LoVo (cell line): Measurements from ENCODE around the gene DCTN2.
"Not testable (repeated sequence)": the region's sequence is repeated elsewhere in the genome, so short reads cannot be mapped to it uniquely, and the experiment has no call there.

Source experiments
- DNase-seq: peaks from one replicate; pipeline ENCODE4 v3.0.0-alpha.2; 2016; ENCODE audit warnings: low spot score

DCTN2 gene

DNA sequence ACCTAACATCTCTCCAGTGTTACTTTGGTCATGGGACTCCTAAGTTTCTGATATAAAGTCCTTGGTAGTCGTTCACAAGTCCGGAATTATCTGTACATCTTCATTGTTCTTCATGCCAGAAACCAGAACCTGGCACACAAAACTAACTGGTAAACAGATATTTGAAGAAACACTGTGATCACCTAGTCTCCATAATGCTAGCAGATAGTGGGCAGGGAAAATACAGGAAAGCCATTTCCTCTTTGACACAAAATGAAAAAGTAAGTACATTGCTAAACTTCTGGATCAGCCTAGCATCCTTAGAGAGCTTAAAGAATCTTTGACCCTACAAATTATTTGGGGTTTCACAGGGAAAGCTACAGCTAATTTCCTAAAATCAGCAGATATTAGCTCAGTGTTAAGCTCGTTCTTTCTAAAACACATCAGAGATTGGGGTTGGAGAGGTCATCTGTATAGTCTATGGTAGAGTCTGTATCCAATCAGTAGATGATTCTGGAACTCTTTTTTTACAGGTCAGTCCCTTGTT is 31.5 kb downstream of the DCTN2 start:
- no peak for DNase-seq

DNA sequence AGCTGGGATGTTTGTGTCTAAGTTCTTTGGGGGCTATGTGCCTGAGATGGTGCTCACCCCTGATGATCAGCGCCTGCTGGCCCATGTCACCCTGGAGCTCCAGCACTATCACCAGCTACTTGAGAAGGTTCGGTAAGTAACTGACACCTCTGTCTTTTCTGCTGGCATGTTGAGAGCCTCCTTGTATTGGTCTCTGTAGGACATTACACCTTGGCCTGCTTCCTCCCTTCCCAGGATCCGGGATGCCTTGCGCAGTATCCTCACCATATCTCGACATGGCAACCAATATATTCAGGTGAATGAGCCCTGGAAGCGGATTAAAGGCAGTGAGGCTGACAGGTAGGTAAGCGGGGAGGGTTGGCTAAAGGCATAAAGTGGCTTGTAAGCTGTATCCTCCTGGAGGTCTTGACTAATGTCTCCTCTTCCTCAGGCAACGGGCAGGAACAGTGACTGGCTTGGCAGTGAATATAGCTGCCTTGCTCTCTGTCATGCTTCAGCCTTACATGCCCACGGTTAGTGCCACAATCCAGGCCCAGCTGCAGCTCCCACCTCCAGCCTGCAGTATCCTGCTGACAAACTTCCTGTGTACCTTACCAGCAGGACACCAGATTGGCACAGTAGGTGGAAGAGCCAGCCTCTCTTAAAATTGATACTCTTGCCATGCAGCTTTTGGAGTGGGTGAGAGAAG is 32.1 kb downstream of the DCTN2 start:
- DNase-seq, result no peak

DNA sequence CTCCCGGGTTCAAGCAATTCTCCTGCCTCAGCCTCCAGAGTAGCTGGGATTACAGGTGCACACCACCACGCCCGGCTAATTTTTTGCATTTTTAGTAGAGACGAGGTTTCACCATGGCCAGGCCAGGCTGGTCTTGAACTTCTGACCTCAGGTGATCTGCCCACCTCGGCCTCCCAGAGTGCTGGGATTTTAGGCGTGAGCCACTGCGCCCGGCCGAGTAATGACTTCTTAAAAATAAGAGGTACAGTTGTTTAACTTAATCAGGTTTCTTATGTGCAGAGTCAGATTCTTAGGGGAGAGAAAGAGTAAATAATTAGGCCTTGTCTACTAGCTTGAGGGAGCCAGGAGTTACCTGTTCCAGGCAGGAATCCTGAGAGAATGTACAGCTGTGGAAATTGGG is 32.7 kb downstream of the DCTN2 start:
- DNase-seq, result not testable (repeated sequence)

DNA sequence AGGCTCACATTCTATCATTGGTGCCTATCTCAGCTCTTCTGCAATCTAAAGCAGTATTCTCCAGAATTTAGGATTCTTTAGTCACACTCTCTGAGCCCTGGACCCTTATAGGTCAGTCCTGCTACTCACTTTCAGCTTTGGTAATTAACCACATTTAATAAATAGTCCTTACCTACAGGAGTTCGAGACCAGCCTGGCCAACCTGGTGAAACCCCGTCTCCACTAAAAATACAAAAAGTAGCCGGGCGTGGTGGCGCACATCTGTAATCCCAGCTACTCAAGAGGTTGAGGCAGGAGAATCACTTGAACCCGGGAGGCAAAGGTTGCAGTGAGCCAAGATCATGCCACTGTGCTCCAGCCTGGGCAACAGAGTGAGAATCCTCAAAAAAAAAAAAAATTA is 33.3 kb downstream of the DCTN2 start:
- DNase-seq, result not testable (repeated sequence)

DNA sequence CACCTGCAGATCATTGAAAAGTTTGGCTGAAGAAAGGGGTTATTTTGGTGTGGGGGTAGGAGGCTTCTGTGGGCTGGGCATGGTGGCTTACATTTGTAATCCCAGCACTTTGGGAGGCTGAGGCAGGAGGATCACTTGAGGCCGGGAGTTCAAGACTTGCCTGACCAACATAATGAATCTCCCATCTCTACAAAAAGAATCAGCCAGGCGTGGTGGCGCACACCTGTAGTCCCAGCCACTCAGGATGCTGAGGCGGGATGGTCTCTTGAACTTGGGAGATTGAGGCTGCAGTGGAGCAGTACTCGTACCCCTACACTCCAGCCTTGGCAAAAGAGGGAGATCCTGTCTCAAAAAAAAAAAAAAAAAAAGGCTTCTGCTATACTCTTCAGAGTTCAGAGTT is 33.7 kb downstream of the DCTN2 start:
- no peak for DNase-seq

DNA sequence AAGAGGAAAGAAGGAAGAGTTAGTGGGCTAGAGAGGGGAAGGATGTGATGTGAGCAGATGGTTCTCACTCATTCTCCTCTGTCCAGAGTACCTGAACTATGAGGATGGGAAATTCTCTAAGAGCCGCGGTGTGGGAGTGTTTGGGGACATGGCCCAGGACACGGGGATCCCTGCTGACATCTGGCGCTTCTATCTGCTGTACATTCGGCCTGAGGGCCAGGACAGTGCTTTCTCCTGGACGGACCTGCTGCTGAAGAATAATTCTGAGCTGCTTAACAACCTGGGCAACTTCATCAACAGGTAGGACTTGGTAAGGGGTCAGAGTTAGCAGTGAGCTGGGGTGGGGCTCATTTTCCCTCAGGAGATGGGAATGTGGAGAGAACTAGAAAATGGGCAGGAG is 34.3 kb downstream of the DCTN2 start:
- no peak for DNase-seq

DNA sequence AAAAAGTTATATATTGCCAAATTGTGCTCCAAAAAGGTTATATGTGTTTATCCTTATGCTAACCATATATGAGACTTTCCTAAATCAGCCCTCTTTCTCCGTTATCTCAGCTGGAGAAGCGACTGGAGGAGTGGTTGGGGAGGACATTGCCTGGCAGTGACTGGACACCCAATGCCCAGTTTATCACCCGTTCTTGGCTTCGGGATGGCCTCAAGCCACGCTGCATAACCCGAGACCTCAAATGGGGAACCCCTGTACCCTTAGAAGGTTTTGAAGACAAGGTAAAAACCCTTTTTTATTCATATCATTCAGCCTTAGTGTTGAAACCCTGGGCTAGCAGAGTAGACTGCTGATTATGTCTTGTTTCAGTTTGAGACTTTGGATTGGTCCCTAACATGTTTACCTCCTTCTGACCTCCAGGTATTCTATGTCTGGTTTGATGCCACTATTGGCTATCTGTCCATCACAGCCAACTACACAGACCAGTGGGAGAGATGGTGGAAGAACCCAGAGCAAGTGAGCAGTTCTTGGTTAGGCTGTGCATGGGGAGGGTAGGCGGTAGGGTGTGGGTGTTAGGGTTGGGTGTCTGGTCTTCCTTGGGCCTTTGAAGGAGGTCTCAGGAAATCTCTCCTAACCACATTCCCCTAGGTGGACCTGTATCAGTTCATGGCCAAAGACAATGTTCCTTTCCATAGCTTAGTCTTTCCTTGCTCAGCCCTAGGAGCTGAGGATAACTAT is 35.2 kb downstream of the DCTN2 start:
- DNase-seq, result no peak

DNA sequence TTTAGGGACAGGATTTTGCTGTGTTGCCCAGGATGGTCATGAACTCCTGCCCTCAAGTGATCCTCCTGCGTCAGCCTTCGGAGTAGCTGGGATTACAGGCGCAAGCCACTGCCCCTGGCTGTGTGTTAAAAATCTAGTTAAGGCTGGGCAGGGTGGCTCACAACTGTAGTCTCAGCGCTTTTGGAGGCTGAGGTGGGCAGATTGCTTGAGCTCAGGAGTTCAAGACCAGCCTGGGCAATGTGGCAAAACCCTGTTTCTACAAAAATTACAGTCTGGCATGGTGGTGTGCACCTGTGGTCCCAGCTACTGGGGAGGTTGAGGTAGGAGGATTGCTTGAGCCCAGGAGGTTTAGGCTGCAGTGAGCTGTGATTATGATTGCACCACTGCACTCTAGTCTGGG is 35.8 kb downstream of the DCTN2 start:
- no peak for DNase-seq

DNA sequence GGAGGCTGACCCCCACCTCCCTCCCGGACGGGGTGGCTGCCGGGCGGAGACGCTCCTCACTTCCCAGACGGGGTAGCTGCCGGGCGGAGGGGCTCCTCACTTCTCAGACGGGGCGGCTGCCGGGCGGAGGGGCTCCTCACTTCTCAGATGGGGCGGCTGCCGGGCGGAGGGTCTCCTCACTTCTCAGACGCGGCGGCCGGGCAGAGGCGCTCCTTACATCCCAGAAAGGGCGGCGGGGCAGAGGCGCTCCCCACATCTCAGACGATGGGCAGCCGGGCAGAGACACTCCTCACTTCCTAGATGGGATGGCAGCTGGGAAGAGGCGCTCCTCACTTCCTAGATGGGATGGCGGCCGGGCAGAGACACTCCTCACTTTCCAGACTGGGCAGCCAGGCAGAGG is 39.2 kb downstream of the DCTN2 start:
- not testable (repeated sequence) for DNase-seq

DNA sequence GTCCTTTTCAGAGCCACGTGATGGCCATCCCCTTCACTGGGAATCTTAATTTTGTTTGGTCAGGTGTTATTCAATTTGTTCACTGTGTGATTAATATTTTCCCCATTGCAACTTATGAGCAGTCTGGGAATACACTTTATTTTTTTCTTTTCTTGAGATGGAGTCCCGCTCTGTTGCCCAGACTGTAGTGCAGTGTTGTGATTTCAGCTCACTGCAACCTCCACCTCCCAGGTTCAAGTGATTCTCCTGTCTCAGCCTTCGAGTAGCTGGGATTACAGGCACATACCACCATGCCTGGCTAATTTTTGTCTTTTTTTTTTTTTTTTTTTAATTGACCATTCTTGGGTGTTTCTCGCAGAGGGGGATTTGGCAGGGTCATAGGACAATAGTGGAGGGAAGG is 40.5 kb downstream of the DCTN2 start:
- not testable (repeated sequence) for DNase-seq

DNA sequence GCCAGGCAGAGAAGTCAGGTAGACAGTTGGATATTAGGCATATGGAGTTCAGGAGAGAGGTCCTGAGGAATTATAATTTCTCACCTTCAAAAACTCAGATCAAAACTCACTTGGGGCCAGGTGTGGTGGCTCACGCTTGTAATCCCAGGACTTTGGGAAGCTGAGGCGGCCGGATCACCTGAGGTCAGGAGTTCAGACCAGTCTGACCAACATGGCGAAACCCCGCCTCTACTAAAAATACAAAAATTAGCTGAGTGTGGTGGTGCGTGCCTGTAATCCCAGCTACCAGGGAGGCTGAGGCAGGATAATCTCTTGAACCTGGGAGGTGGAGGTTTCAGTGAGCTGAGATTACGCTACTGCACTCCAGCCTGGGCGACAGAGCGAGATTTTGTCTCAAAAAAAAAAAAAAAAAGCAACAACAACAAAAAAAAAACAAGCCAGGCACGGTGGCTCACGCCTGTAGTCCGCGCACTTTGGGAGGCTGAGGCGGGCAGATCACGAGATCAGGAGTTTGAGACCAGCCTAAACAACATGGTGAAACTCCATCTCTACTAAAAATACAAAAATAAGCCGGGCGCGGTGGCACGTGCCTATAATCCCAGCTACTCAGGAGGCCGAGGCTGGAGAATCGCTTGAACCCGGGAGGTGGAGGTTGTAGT is 44.6 kb downstream of the DCTN2 start:
- DNase-seq, result not testable (repeated sequence)

DNA sequence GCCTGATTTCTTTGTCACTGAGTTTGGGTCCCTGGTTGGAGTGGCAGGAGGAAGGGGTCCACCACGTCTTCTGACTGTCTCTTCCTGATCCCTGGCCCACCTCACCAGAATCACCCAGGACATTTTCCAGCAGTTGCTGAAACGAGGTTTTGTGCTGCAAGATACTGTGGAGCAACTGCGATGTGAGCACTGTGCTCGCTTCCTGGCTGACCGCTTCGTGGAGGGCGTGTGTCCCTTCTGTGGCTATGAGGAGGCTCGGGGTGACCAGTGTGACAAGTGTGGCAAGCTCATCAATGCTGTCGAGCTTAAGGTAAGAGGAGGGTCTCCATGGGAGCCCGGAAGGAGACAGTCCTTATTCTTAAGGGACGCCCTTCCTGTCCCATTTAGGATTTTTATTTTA is 46.8 kb downstream of the DCTN2 start:
- no peak for DNase-seq

DNA sequence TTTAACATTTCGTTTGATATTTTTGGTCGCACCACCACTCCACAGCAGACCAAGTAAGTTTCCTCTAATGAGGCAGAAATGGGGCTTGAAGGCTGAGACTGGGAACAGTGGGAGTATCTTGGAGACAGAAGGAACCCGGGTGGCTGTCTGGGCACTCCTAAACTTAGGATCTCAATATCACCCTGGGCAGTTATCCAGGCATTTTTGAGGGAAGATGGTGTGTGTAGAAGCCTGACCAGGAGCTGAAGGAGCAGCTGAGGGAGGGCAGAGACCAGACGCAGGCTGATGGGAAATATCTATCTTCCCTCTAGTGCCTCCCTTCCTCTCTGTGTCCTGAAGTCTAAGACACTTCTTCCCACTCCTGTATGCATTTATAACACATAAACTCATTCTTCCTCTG is 48.4 kb downstream of the DCTN2 start:
- no peak for DNase-seq

DNA sequence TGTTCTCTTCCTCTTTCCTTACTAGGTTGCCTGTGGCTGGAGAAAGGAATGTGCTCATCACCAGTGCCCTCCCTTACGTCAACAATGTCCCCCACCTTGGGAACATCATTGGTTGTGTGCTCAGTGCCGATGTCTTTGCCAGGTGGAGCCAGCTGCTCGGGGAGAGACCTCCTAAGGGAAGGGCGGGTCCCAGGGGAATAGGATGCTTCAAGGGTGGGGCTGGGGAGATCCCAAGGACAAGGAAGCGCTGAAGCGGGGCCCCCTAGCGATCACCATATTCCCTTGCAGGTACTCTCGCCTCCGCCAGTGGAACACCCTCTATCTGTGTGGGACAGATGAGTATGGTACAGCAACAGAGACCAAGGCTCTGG is 48.9 kb downstream of the DCTN2 start:
- DNase-seq, result no peak

DNA sequence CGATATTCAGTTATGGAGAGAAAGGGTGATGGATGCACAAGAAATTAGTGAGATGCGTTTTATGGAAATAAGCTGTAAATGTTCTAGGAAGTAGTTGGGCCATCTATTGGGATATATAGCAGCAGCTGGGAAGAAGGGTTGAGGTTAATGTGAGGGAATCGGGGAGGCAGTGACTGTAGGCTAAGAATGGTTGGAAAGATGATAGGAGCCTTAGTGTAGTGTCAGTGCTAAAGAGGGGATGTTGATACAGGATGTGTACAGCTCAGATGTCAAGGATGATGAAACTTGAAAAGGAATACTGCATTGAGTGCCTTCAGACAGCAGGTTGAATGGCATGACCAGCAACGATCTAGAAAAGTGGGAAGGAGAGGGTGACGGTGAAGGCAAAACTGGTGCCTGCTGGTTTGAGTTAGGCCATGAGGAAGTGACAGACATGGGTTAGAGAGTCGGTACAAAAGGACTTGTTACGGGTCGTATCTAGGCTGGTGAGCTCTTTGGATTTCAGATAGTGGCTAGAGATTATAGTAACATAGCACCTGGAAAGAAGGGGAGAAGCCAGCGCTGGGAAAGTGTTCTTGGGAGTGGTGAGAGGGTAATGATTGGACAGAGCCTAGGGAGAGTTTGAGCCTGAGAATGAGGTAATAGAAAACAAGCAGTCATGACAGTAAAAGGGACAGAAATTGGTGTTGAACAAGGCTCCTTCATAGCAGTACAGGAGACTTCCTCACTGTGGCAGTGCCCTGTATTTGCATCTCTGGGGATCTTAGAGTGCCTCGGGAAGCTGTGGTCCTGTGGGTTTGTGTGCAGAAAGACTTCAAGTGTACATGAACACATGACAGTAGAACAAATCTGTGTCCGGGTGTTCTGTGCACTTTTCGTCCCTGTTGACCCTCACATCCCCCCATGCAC is 49.5 kb downstream of the DCTN2 start:
- DNase-seq, result no peak

DNA sequence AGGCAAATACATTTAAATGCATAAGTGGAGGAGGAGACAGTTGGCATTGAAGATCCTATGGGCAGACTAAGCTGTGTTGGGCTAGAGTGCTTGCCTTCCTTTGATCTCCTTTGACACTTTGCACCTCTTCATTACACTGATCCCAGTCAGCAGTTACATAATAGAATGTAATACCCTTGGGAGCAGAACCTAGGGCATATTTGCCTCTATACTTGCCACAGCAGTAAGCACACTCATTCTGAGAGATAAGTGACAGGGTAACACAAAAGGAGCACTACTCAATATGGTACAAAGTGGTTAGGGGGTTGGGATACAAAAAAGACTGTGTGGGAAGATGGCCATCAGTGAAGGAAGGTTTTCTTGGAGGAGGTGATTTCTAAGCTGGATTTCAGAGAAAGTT is 50.2 kb downstream of the DCTN2 start:
- DNase-seq, result no peak

DNA sequence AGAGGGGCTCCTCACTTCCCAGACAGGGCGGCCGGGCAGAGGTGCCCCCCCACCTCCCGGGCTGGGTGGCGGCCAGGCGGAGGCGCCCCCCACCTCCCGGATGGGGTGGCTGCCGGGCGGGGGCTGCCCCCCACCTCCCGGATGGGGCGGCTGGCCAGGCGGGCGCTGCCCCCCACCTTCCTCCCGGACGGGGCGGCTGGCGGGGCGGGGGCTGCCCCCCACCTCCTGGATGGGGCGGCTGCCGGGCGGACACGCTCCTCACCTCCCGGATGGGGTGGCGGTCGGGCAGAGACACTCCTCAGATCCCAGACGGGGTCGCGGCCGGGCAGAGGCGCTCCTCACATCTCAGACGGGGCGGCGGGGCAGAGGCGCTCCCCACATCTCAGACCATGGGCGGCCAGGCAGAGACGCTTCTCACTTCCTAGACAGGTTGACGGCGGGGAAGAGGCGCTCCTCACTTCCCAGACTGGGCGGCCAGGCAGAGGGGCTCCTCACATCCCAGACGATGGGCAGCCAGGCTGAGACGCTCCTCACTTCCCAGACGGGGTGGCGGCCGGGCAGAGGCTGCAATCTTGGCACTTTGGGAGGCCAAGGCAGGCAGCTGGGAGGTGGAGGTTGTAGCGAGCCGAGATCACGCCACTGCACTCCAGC is 51.8 kb downstream of the DCTN2 start:
- DNase-seq, result not testable (repeated sequence)

DNA sequence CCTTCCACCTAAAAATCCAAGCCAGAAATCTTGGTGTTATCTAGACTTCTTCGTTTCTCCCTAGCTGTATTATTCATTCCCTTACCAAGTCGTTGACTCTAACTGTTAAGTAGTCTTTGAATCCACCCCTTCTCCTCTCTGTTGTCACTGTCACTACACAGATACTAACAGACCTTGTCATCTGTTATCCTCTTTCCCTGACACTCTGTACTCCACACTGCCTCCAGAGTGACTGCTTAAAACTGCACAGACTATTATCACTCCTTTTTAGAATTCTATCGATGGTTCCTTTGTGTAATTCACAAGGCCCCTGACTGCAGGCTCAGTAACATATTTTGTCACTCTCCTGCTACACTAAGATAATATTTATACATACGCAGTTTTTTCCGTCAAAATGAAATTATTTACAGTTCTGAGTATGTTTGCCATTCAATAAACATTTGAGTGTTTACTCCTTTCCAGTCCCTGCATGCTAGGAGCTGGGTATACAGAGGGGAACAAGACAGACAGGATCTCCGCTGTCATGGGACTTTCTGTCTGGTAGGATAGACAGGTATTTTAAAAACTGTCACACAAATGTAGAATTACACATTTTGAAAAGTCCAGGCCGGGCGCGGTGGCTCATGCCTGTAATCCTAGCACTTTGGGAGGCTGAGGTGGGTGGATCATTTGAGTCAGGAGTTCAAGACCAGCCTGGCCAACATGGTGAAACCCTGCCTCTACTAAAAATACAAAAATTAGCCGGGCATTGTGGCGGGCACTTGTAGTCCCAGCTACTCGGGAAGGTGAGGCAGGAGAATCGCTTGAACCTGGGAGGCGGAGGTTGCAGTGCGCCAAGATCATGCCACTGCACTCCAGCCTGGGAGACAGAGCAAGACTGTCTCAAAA is 55.4 kb downstream of the DCTN2 start:
- DNase-seq, result no peak

DNA sequence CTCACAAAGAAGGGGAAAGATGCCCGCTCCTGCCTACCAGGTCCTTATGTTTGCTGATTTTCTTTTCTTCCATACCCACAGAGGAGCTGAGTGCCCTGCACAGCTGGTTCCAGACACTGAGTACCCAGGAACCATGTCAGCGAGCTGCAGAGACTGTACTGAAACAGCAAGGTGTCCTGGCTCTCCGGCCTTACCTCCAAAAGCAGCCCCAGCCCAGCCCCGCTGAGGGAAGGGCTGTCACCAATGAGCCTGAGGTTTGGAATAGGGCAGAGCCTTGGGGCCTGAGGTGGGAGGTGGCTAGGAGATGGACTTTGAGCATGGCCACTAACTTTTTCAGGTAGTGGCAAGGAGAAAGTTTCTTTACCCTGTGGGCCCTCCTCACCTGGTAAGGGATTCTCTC is 56.9 kb downstream of the DCTN2 start:
- DNase-seq, result no peak

DNA sequence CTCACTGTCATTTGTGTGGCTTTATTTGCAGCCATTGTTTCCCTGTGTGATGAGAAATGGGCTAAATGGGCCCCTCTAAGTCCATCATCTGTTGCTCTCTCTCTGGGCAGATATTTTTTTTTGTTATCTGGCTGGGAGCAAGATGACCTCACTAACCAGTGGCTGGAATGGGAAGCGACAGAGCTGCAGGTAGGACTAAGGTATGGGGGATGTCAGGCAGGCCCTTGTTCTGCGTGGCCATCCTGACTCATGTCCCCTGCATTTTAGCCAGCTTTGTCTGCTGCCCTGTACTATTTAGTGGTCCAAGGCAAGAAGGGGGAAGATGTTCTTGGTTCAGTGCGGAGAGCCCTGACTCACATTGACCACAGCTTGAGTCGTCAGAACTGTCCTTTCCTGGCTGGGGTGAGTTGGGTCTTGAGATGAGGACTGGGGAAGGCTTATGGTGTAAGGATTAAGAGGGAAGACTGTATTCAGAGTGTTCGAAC is 57.8 kb downstream of the DCTN2 start:
- DNase-seq, result no peak
